GM18508 (cell line): ENCODE data around the gene INPP5D.
A peak's percentile ranks its signal among the peaks of the same experiment; 100 is the strongest.
"Not testable (repeated sequence)": the region's sequence is repeated elsewhere in the genome, so short reads cannot be mapped to it uniquely, and the experiment has no call there.

Source experiments
- ATAC-seq: cut with Tn5 transposase; IDR thresholded peaks from one replicate; pipeline ENCODE4 v1.9.1; 2021; ENCODE audit warnings: moderate number of reproducible peaks; ENCODE audit not compliant: insufficient read depth, unreplicated experiment

Gene INPP5D

DNA sequence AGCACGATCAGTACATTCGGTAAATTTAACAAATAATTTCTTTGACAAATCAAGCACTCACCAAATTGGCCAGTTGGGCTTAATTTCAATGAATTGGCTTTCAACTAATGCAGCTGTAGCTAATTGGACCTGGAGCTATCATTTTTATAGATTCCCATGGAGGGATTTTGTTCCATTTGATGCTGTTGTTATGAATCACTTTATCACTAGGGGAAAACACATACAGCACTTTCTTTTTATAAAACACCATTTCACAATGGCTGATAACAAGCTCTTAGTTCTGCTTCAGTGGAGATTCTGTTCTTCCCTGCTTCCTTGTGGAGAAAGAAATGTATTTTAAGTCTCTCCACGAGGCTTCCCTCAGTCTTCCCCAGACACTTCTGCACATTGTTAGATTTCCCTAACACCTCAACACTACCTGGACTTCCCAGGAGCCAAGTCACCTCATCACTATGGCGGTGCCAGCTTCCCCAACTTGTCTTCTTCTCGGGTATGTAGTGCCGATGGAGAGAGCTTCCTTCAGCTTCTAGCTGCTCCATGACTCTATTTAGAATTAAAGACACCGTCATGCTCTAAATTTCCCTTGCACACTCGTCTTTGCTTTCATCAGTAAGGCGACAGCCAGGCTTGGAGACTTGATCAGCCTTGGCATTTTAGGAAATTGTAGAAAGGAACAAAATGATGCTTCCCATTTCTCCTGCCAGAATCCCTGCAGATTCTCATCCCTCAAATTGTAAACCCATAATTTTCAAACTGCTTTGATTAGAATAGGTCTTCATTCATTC, 72.0 kb downstream of the INPP5D start:
- no peak for ATAC-seq

DNA sequence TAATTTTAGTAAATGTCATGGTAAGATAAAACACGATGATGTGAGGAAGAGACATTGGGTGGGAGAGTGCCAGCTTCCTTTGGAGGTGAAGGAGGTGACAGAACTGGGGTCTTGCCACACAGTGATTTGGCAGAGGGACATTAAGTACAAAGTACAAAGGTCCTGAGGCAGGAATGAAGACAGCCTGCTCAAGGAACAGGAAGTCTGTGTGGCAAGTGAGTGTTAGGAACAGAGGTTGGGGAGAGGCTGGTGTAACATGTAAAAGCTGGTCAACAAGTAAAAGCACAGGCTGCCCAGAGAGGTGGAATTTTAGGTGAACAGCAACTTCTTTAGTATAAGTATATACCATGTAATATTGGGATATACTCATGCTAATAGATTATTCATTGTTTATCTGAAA, 73.1 kb downstream of the INPP5D start:
- no peak for ATAC-seq

DNA sequence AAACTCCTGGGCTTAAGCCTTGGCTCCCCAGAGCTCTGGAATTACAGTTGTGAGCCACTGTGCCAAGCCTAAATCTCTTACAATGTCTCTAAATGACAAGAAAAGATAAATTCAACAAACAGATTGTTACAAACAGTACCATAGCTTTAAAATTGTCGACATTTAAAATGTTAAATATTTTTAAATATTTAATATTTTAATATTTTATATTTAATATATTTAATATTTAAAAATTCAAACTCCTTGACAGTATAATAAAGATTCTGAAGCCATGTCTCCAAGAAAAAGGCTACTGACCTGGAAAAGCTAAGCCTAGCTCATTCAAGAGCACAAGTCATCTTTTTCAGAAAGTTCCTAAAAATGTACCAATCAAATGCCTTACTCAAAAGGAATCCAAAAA, 75.3 kb downstream of the INPP5D start:
- ATAC-seq: no peak

DNA sequence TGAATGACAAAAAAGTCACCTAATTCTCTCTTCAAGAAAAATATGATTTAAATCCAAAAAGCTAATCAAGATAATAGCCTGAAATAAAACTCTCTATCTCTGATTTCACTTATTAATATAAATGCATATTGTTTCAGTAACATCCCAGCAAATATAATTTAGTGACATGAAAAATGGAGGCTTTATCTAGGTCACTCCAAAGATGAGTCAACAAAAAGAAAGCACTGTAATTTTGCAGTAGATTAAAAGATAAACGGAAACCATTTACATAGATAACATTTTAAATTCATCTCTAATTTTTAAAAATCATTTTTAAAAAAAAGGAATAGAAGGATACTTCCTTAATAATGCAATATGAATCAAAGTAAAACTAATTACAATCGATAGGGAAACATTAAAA, 76.9 kb downstream of the INPP5D start:
- no peak for ATAC-seq

DNA sequence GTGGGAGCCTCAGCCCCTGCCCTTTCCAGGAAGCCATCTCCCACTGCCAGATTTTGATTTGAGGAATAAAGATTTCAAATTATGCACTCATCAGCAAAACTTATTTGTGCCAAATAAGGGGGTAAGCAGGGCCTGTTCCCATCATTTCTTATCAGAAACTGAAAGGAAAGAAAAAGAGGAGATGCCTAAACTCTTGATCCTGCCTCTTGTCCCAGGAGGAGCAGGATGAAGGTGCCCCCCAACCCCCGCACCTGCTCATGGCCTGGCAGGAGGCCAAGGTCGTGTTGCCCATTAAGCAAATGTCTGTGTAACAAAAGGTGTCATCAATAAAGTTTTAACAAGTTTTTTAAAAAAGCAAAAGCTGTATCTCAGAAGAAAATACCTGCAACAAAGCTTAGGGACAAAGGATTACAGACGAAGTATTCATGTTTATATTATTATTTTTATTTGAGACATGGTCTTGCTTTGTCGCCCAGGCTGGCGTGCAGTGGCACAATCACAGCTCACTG, 80.0 kb downstream of the INPP5D start:
- ATAC-seq: no peak

DNA sequence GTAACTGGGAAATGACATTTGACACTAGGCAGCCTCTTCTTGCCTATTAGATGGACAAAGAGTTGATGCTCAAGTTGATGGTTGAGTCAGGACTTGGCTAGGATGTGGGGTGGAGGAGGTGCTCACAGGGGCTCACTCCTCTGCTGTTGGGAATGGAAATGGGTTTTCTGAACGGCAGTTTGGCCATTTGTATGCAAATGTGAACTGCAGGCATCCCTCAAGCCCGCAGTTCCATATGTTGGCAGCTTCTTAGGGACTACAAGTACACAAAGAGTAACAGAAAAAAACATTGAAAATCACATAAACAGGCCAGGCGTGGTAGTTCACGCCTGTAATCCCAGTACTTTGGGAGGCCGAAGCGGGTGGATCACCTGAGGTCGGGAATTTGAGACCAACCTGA, 80.8 kb downstream of the INPP5D start:
- ATAC-seq: no peak

DNA sequence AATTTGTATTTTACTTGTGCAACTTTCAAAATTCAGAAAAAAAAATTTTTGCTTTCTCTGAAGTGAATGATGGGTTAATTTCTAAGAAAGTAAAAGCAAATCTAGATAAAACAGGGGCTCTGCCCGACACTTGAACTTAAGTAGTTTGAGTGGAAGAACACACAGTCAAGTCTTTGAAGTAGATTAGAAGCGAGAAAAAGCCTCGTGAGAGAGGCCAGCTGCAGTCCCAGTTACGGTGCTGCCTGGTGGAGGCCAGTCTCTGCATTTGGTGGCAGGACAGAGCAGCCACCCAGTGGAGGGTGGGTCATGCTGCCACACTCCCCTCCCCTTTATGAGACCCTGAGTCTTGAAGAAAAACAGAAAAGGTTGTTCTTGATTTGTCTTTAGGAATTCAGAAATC, 81.8 kb downstream of the INPP5D start:
- no peak for ATAC-seq

DNA sequence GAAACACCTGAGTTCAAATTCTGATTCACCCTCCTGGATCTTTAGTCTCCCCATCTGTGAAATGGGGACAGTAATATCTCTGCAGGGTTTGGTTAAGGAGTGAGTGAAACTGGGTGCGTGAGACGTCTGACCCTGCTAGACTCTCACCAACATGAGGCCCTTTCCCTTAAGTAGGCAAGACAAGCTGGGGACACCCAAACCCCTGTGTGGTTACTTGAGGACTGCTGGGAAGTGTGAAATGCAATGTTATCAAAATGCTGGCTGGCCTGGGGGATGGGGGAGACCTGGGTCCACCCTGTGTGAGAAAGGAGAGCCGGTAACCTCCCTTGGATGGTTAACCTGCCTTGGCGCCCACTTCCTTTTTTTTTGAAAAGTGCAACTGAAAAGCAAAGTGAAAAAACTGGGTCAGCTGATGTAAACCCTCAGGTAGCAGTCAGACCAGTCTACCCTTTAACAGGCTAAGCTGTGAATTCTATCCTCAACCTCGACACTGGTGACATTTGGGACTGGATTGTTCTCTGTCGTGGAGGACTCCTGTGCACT, 82.3 kb downstream of the INPP5D start:
- ATAC-seq: peak; percentile 44

DNA sequence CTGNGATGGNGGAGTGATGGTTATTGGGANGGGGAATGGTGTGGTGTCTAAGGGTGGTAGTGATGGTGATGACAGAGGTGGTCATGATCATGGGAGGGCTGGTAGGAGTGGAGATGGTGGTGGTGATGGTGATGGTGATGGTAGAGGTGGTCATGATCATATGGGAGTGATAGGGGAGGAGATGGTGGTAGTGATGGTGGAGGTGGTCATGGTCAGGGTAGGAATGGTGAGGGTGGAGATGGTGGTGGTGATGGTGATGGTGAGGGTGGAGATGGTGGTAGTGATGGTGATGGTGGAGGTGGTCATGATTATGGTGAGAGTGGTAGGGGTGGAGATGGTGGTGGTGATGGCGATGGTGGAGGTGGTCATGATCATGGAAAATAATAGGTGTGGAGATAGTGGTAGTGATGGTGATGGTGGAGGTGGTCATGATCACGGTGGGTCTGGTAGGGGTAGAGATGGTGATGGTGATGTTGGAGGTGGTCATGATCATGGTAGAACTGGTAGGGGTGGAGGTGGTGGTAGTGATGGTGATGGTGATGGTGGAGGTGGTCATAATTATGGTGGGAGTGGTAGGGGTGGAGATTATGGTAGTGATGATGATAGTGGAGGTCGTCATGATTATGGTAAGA, 83.7 kb downstream of the INPP5D start:
- ATAC-seq: no peak

DNA sequence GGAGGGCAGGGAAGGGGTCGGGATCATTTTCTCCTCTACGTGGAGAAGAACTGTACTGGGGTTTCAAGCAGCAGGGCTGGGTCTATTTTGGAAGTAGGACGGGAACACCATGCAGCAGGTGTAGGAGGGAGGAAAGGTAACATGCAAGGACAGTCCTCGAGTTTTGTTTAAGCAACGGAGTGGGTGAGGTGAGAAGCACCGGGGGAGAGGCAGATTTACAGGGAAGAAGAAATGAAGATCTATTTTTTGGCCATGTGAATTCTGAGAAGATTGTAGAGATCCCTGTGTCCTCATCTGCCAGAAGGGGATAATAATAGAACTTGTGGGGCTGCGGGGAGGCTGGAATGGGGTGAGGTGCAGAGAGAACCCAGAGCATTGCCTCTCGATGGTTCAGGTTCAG, 85.6 kb downstream of the INPP5D start:
- ATAC-seq: no peak

DNA sequence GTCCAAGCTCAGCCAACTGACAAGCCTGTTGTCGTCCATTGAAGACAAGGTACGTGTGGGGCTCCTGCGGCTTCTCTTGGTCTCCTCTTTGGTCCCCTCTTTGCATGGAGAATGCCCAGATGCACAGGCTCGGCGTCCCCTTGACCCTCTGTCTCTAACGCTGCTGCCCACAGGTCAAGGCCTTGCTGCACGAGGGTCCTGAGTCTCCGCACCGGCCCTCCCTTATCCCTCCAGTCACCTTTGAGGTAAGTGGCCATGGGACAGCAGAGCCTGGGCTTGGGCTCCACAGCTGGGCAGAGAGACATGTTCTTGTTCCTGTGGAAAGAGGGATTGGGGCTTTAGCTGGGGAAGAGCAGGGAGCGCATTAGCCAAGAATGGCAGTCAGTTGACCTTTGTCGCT, 86.1 kb downstream of the INPP5D start:
- no peak for ATAC-seq

DNA sequence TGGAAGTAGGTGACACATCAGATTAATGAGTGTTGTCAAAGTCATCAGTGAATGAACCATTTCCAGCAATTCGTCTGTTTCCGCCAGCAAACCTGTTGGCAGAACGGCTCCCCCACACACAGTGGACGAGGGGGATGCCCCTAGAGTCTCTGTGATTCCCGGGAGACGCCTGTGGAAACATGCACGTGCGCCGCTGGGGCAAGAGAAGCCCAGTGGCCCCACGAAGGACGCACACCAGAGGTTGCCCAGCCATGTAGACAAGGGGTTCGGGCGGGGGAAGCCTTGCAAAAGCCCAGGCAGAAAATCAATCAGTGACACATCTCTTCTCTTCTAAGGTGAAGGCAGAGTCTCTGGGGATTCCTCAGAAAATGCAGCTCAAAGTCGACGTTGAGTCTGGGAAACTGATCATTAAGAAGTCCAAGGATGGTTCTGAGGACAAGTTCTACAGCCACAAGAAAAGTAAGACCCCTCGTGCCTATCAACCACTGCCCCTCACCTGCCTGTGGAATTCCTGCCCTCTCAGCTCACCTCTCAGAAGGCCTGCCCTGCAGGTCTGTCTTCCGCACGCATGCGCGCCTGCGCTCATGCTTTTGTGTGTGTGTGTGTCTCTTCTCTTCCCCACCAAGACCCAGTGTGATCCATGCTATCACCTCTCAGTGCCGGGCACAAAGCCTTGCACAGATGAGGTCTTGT, 87.1 kb downstream of the INPP5D start:
- no peak for ATAC-seq

DNA sequence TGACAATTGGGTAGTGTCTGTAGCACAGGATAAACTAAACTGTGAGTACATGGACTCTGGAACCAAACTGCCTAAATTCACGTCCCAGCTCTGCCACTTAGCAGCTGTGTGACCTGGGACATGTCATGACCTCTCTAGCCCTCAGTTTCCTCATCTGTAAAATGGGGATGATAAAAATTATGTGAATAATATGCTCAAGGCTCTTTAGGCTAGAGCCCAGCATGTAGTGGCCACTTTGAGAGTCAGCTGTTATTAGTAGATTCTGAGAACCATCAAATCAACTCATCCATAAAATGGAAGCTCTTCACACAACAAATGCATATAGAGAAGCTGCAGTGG, 87.7 kb downstream of the INPP5D start:
- ATAC-seq: no peak

DNA sequence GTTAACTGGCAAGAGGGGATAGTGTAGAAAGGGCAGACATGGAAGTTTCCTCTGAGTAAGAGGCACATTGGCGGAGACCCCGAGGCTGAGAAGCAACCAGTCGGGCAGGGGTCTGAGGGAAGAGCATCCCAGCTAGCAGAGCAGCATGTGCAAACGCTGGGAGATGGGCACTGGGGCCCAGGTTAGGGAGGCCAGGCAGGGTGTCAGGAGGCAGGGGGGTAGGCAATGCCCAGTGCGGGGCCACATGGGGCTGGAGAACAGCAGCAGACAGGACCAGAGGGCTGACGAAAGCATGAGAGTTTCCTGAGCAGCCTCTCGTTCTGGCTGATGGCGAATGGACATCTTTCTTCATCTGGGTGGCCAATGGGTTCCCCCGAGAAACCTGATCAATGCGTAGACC, 88.2 kb downstream of the INPP5D start:
- ATAC-seq: no peak

DNA sequence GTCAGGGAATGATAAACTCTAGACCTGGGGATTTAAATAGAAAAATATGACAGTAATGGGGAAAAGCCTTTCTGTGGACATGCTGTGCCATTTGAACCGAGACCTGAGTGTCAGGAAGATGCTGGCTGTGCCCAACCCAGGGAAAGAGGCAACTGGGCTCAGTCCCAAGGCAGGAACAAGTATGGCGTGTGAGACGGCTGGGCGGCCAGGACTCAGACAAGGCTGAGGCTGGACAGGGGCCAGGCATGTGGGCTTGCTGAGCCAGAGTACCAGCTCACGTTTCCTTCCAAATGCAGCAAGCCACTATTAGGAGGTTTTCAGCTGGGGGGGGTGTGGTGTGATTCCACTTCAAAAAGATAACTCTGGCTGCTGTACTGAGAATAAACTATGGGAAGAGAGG, 92.4 kb downstream of the INPP5D start:
- no peak for ATAC-seq

DNA sequence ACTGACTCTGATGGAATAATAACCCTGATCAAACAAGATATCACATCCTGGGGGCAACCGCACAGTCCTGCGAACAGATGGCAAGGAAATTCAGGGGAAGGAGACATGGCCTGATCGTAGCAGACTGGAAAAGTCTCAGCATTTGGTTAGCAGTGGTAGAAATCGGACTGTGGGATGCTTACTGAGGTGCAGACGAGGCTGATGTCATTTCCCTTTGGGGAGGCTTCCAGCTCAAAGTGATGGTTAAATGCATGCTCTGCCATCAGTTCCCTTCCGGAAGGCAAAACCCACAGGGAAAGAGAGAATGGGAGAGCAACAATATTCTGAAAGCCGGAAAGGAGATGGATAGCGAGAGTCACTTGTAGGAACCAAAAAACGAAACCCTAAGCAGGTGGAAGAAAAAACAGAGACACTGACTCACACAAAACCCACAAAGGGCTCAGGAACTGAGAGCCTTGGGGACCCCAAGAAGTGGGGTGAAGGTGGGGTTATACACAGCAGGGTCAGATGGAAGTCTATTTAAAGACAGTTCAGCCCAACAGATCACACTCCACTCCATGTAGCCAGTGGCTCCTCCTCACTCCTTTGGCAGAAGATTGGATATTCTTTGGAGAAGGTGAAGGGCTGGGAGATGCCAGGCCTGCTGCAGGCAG, 93.1 kb downstream of the INPP5D start:
- no peak for ATAC-seq

DNA sequence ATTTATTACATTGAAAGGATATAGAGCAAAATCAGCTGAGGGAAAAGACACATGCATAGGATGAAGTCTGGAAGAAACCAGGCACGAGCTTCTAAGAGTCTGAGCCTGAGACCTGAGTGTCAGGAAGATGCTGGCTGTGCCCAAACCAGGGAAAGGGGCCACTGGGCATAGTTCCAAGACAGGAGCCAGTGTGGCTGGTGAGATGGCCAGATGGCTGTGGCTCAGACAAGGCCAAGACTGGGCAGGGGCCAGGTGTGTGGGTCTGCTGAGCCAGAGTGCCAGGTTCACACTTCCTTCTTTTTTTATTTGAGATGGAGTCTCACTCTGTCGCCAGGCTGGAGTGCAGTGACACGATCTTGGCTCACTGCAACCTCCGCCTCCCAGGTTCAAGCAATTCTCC, 95.9 kb downstream of the INPP5D start:
- ATAC-seq: no peak

DNA sequence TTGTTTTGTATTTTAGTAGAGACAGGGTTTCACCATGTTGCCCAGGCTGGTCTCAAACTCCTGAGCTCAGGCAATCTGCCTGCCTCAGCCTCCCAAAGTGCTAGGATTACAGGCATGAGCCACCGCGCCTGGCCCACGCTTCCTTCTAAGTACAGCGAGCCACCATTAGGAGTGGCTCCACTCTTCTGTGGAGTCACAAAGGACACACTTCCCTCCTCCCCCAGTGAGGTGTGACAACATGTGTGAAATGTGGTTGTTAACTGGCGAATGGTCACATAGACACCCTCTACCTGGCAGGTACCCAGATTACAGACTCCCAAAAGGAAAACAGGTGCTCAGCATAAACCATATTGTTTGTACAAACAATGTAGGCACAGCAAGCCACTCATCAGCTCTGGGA, 96.3 kb downstream of the INPP5D start:
- not testable (repeated sequence) for ATAC-seq

DNA sequence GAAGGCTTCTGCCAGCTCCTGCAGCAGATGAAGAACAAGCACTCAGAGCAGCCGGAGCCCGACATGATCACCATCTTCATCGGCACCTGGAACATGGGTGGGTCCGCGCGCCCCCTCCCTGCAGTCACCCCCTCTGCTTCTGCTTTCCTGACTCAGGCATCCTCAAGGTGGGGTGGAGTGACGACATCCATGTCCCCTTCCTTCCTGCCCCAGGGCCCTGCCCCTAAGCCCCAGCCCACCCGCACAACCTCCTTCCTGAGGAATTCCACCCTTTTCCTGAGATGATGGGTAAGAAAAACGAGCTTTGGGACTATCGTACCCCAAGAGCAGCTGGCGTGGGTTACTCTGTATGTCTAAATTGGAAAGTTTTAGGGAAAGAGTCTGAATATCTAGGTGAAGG, 101.6 kb downstream of the INPP5D start:
- no peak for ATAC-seq

DNA sequence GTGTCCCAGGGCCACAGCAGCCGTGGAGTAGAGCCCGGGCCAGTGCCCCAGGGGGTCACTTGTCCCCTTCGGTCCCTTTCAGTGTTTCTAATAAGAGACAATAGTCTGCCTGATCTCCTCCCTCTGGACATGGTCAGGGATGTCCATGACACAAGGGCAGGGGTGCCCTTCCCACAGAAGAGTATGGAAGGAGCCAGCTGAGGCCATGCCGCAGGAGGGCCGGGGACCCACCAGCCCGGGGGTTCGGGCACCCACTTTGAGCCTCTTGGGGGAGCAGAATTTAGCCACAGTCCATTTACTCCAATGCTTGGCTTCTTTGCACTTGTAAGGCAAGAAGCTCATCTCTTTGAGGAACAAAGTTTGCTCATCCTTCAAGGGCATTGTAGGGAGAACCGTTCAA, 102.6 kb downstream of the INPP5D start:
- ATAC-seq: no peak
